K562 (cell line): ENCODE data around the gene BLOC1S4. TPM values are rescaled to one million over a fixed set of nuclear protein-coding genes. Genes with fewer than 3 reads are reported as not detected.

Source experiments
- ATAC-seq: fragments of 200-7000 bp; cut with Tn5 transposase; 3 replicates; pipeline ENCODE4 v1.9.1; 2020; ENCODE audit warnings: moderate library complexity
- BruUV-seq: library from RNA; stranded (reverse); fragments of 400-500 nt; replicated peaks from 2 replicates; lab custom pipeline; 2021; lab: Mats Ljungman, UMichigan
- CTCF ChIA-PET: fragments of 300-600 bp; formaldehyde crosslinking; extraction: SDS; loops from one replicate; lab custom pipeline; 2021; ENCODE audit warnings: low intra/inter-chr PET ratio; lab: Yijun Ruan, JAX
- POLR2A ChIA-PET: fragments of 300-600, 350-650 bp; sonication (Branson Sonifier 250); formaldehyde crosslinking; extraction: SDS; loops from one replicate; lab custom pipeline; 2021; ENCODE audit warnings: antibody characterized with exemption, inconsistent platforms; lab: Yijun Ruan, JAX
- DNase-seq, 4 experiments: peaks; one replicate each; pipeline versions ENCODE4 v3.0.0 to v3.0.0-alpha.2; 2011 to 2018; ENCODE audit warnings: low spot score in 3 of 4, mixed read lengths in 3 of 4; ENCODE audit errors: extremely low read depth in 1 of 4
- FAIRE-seq: peaks from 2 replicates; lab custom pipeline; 2011; peaks lifted over from hg19 to GRCh38; lab: Jason Lieb, UNC
- H2AFZ ChIP-seq: 2 replicates; pipeline ENCODE4 v1.6.0; 2011; ENCODE audit warnings: low read depth, low read length, control low read depth, inconsistent platforms
- H3K27ac ChIP-seq: fragments of 200-600 bp; 3 replicates; pipeline ENCODE4 v1.8.0; 2011; ENCODE audit warnings: low read depth, mild to moderate bottlenecking, control low read depth, inconsistent platforms, low read length, moderate library complexity, mixed read lengths; ENCODE audit errors: extremely low read depth
- H3K27me3 ChIP-seq, 2 experiments: fragments of 300-600 bp in 1 of 2; 2 replicates in 1 of 2; 3 replicates in 1 of 2; pipeline versions ENCODE4 v1.6.0 to v1.8.0; 2011; ENCODE audit warnings: inconsistent platforms in 2 of 2, low read length in 2 of 2, mild to moderate bottlenecking in 1 of 2, mixed read lengths in 1 of 2, moderate library complexity in 1 of 2; ENCODE audit not compliant: control insufficient read depth in 2 of 2, insufficient read depth in 2 of 2
- H3K36me3 ChIP-seq: fragments of 300-600 bp; 3 replicates; pipeline ENCODE4 v1.8.0; 2011; ENCODE audit warnings: mild to moderate bottlenecking, low read length, inconsistent platforms; ENCODE audit not compliant: control insufficient read depth, insufficient read depth
- H3K4me1 ChIP-seq, 2 experiments: fragments of 200-600 bp in 1 of 2; replicated peaks in 1 of 2; 2 replicates in 1 of 2; 3 replicates in 1 of 2; pipeline versions ENCODE4 v1.5.1 to v1.8.0; 2011; ENCODE audit warnings: inconsistent platforms in 2 of 2, low read length in 2 of 2, mild to moderate bottlenecking in 1 of 2, mixed read lengths in 1 of 2, moderate library complexity in 1 of 2; ENCODE audit not compliant: control insufficient read depth in 2 of 2, insufficient read depth in 2 of 2
- H3K4me2 ChIP-seq: 2 replicates; pipeline ENCODE4 v1.6.1; 2011; ENCODE audit warnings: low read length, control low read depth, inconsistent platforms, mixed read lengths; ENCODE audit not compliant: insufficient read depth
- H3K4me3 ChIP-seq: fragments of 200-600 bp; sonication (generic), shearing (Covaris generic); 2 replicates; pipeline ENCODE4 v1.5.1; 2016; ENCODE audit warnings: control low read depth, inconsistent platforms
- H3K79me2 ChIP-seq: fragments of 200-600 bp; 3 replicates; pipeline ENCODE4 v1.8.0; 2011; ENCODE audit warnings: low read length, inconsistent platforms; ENCODE audit not compliant: control insufficient read depth, insufficient read depth
- H3K9ac ChIP-seq, 2 experiments: 2 replicates each; pipeline versions ENCODE4 v1.6.0 to v1.6.1; 2011; ENCODE audit warnings: low read depth in 2 of 2, low read length in 2 of 2, control low read depth in 1 of 2, inconsistent platforms in 1 of 2, mild to moderate bottlenecking in 1 of 2, mixed read lengths in 1 of 2; ENCODE audit not compliant: insufficient read depth in 1 of 2
- H3K9me1 ChIP-seq: one replicate; pipeline ENCODE4 v1.6.0; 2011; ENCODE audit warnings: inconsistent platforms, mild to moderate bottlenecking, low read length, moderate library complexity; ENCODE audit not compliant: control insufficient read depth, insufficient read depth
- H3K9me3 ChIP-seq: replicated peaks from 2 replicates; pipeline ENCODE4 v1.5.1; 2011; ENCODE audit warnings: low read depth, low read length, inconsistent platforms; ENCODE audit not compliant: control insufficient read depth, insufficient read depth
- H4K20me1 ChIP-seq: replicated peaks from 2 replicates; pipeline ENCODE4 v1.6.1; 2011; ENCODE audit warnings: low read length, inconsistent platforms, mixed read lengths; ENCODE audit not compliant: control insufficient read depth, insufficient read depth
- GABPB2 ChIP-seq: fragments of 250-450 bp; sonication (Bioruptor Pico); conservative IDR thresholded peaks from 2 replicates; pipeline ENCODE4 v1.5.1; 2021; ENCODE audit warnings: mild to moderate bottlenecking
- NFATC3 ChIP-seq: fragments of 450-650 bp; IDR thresholded peaks from 2 replicates; pipeline ENCODE4 v1.6.1; 2017; ENCODE audit warnings: mild to moderate bottlenecking
- POLR2AphosphoS5 ChIP-seq: IDR thresholded peaks from 2 replicates; pipeline ENCODE4 v1.6.1; 2011; ENCODE audit warnings: mild to moderate bottlenecking, low read depth, low read length, moderate library complexity; ENCODE audit not compliant: control insufficient read depth, insufficient read depth
- RAD21 ChIP-seq, 2 experiments: fragments of 250-450 bp in 1 of 2; fragments of 450-650 bp in 1 of 2; sonication (Bioruptor Pico) in 1 of 2; formaldehyde crosslinking in 1 of 2; IDR thresholded peaks in 1 of 2; conservative IDR thresholded peaks in 1 of 2; 2 replicates each; pipeline versions ENCODE4 v1.4.0 to v1.8.0; 2020 to 2022; ENCODE audit warnings: mild to moderate bottlenecking in 2 of 2, moderate library complexity in 1 of 2
- RBM15 ChIP-seq: fragments of 200-400 bp; formaldehyde crosslinking; IDR thresholded peaks from 2 replicates; pipeline ENCODE4 v1.6.1; 2018; ENCODE audit warnings: mild to moderate bottlenecking, low read length, moderate library complexity; ENCODE audit not compliant: insufficient read depth
- SNRNP70 ChIP-seq: fragments of 200-400 bp; formaldehyde crosslinking; optimal IDR thresholded peaks from 2 replicates; pipeline ENCODE3; 2017; ENCODE audit warnings: low read depth, low read length
- TAF15 ChIP-seq: fragments of 200-400 bp; formaldehyde crosslinking; IDR thresholded peaks from 2 replicates; pipeline ENCODE4 v1.6.1; 2017; ENCODE audit warnings: mild to moderate bottlenecking, low read depth, low read length, moderate library complexity
- TARDBP ChIP-seq: fragments of 450-650 bp; IDR thresholded peaks from 2 replicates; pipeline ENCODE4 v1.6.1; 2016
- ZNF143 ChIP-seq: sonication (generic); formaldehyde crosslinking; IDR thresholded peaks from 2 replicates; pipeline ENCODE4 v1.9.0; 2022; ENCODE audit warnings: mild to moderate bottlenecking, missing genetic modification reagents
- ZNF212 ChIP-seq: fragments of 450-650 bp; formaldehyde crosslinking; IDR thresholded peaks from 2 replicates; pipeline ENCODE4 v1.4.0; 2020; ENCODE audit warnings: mild to moderate bottlenecking
- ZNF551 ChIP-seq: fragments of 250-450 bp; sonication (Bioruptor Pico); IDR thresholded peaks from 2 replicates; pipeline ENCODE4 v1.5.0; 2021; ENCODE audit warnings: mild to moderate bottlenecking, moderate library complexity
- ZNF79 ChIP-seq: fragments of 250-450 bp; sonication (Bioruptor Pico); IDR thresholded peaks from 2 replicates; pipeline ENCODE4 v1.4.0; 2020; ENCODE audit warnings: low read depth, mild to moderate bottlenecking, moderate library complexity
- WGBS: fragments of 100-300 bp; shearing (Covaris generic); methylation state at CpG from one replicate; pipeline ENCODE4 v1.1.6; 2016; ENCODE audit warnings: low coverage, mixed read lengths; ENCODE audit not compliant: insufficient coverage; ENCODE audit errors: missing lambda C conversion rate; 5-methylcytosine and 5-hydroxymethylcytosine counted together
- in situ Hi-C: fragments of 300-500 bp; cut with MboI; formaldehyde crosslinking; loops from 4 replicates; pipeline ENCODE4 v1.15.0; 2018; ENCODE audit warnings: inconsistent platforms, mixed read lengths
- intact Hi-C: fragments of 100-400 bp; cut with micrococcal nuclease; formaldehyde crosslinking; loops from 2 replicates; pipeline ENCODE4 v1.14.2; 2022
- polyA plus RNA-seq, 8 experiments: library from polyadenylated mRNA; depleted of rRNA in 4 of 8; stranded (reverse) in 5 of 8; unstranded in 3 of 8; fragments of >200 nt; fragmentation: Nextera tagmentation in 2 of 8; fragmentation: Illumina TruSeq in 1 of 8; extraction: Ambion mirVana in 2 of 8; extraction: Trizol in 1 of 8; gene quantifications; 2 replicates each; pipeline versions ENCODE4 v1.2.1 to v1.2.3, GENCODE V29; 2011 to 2014; ENCODE audit warnings: inconsistent platforms in 1 of 8, missing spikeins in 1 of 8
- total RNA-seq, 7 experiments: library from RNA; depleted of rRNA in 6 of 7; stranded (reverse); fragments of >200 nt in 6 of 7; fragmentation: Illumina TruSeq in 2 of 7; extraction: Trizol in 2 of 7; gene quantifications; 2 replicates each; pipeline versions ENCODE4 v1.2.1 to v1.2.3, GENCODE V29; 2011 to 2021; ENCODE audit warnings: low replicate concordance in 1 of 7
- TF ChIP-seq, protein P1 (sequence below): fragments of 450-650 bp; formaldehyde crosslinking; IDR thresholded peaks from 2 replicates; pipeline ENCODE4 v1.4.0; 2022; ENCODE audit warnings: mild to moderate bottlenecking, moderate library complexity
- TF ChIP-seq, protein P2 (sequence below): fragments of 250-450 bp; sonication (Bioruptor Pico); IDR thresholded peaks from 2 replicates; pipeline ENCODE4 v1.8.0; 2021; ENCODE audit warnings: borderline replicate concordance, mild to moderate bottlenecking, moderate library complexity; ENCODE audit not compliant: poor library complexity, severe bottlenecking
- TF ChIP-seq, protein P3 (sequence below), 2 experiments: fragments of 450-650 bp; conservative IDR thresholded peaks; 2 replicates each; pipeline ENCODE4 v1.6.1; 2017; ENCODE audit warnings: mild to moderate bottlenecking in 2 of 2, moderate library complexity in 2 of 2

Gene BLOC1S4
- total and polyA plus RNA-seq, 9 of the 15 experiments (the other 6 are each of a cell fraction or from before 2014, with no cell fraction given) = 3.1 to 31.6 (median 11.2) TPM

DNA sequence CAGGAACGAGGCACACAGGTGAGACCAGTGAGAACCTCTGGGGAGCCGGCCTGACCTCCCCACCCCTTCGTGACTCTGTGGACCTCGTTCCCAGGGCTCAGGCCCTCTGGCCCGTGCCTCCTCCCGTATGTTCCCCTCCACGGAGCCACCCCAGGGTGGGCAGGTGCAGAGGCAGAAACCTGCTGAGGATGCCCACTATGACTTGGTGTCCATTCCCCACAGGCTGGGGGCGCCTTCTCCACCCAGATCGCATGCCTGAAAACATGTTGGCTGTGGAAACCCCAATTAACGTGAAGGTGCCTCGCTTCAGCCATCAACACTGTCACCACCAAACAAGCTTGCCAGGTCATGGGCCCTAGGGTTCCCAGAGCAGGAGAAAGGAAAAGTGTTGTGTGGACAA is 27.0 kb downstream of the BLOC1S4 start (continued):
- TF ChIP-seq SNRNP70 (no peak), GABPB2 (no peak), RBM15 (no peak), ZNF79 (CRISPR knock-in tag) (no peak), ZNF143 (CRISPR knock-in tag) (no peak), RAD21 (CRISPR knock-in tag; conservative IDR thresholded peaks at IDR 0.05 in 1 of 2, IDR thresholded peaks at IDR 0.05 in 1 of 2) (peak in 1 of 2 experiments; percentile 36; a peak in 1 of 4 replicates), TARDBP (no peak), POLR2AphosphoS5 (no peak)
- TF ChIP-seq, protein P1, sequence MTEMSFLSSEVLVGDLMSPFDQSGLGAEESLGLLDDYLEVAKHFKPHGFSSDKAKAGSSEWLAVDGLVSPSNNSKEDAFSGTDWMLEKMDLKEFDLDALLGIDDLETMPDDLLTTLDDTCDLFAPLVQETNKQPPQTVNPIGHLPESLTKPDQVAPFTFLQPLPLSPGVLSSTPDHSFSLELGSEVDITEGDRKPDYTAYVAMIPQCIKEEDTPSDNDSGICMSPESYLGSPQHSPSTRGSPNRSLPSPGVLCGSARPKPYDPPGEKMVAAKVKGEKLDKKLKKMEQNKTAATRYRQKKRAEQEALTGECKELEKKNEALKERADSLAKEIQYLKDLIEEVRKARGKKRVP (CRISPR knock-in tag) = no peak
- TF ChIP-seq, all 486 proteins: peak for 2

DNA sequence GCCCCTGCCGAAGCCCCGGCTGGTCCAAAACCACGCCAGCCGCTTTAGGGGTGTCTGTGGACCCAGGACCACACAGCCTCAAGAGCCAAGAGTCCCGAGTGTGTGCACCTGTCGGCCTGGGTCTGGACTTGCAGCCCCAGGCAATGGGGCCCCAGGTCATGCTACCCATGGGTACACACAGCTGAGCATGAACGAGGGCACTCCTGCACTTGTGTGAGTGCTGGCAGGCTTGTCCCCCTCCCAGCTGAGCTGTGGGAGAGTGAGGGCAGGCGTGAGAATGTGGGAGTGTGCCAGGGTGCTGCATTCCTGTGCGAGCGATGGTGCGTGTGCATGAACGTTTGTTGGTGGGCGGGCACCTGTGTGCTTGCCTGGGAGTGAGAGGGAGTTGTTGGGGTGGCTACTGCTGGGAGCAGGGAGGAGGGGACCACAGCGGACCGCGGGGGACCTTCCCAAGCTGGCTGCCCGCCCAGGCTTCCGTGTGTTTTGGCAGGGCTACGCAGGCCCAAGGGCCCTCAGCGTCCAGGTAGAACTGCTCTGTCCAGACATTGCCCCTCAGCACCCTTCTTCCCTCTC is 30.8 kb downstream of the BLOC1S4 start:
- no peak for TF ChIP-seq ZNF551 (CRISPR knock-in tag)
- TF ChIP-seq TAF15 = no peak
- TF ChIP-seq ZNF212 (CRISPR knock-in tag) = no peak
- TF ChIP-seq, protein P2, sequence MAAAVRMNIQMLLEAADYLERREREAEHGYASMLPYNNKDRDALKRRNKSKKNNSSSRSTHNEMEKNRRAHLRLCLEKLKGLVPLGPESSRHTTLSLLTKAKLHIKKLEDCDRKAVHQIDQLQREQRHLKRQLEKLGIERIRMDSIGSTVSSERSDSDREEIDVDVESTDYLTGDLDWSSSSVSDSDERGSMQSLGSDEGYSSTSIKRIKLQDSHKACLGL = no peak
- TF ChIP-seq, protein P3, sequence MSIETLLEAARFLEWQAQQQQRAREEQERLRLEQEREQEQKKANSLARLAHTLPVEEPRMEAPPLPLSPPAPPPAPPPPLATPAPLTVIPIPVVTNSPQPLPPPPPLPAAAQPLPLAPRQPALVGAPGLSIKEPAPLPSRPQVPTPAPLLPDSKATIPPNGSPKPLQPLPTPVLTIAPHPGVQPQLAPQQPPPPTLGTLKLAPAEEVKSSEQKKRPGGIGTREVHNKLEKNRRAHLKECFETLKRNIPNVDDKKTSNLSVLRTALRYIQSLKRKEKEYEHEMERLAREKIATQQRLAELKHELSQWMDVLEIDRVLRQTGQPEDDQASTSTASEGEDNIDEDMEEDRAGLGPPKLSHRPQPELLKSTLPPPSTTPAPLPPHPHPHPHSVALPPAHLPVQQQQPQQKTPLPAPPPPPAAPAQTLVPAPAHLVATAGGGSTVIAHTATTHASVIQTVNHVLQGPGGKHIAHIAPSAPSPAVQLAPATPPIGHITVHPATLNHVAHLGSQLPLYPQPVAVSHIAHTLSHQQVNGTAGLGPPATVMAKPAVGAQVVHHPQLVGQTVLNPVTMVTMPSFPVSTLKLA (conservative IDR thresholded peaks at IDR 0.05) = no peak
- TF ChIP-seq NFATC3 = no peak
- H3K9ac ChIP-seq = peak overlapping the region in 1 of 2 experiments; percentile 80; a peak in 1 of 4 replicates
- ATAC-seq (no peak), DNase-seq (no peak), FAIRE-seq (no peak)
- ChIA-PET POLR2A (no interaction called here), CTCF (no interaction called here)
- H3K79me2 ChIP-seq = no peaks in the 10 kb centered on the region
- H3K27me3 ChIP-seq = no peaks in the 10 kb centered on the region
- 65% methylated on average over 17 of the region's 20 CpGs for WGBS
- no peak overlapping the region for H3K4me3 ChIP-seq
- peaks cover 22 to 46% of the 10 kb centered on the region in 2 experiments; a peak in 4 of 5 replicates for H3K4me1 ChIP-seq
- peak overlapping the region; percentile 73; the same call in 1 of the 2 replicates for H2AFZ ChIP-seq
- intact Hi-C loops = no loop called here
- no peak overlapping the region for H3K4me2 ChIP-seq
- H3K9me3 ChIP-seq = no peaks in the 10 kb centered on the region
- in situ Hi-C loops = no loop called here
- H3K9me1 ChIP-seq = no peaks in the 10 kb centered on the region
- no peaks in the 10 kb centered on the region for H4K20me1 ChIP-seq
- H3K27ac ChIP-seq = no peak overlapping the region
- H3K36me3 ChIP-seq = no peaks in the 10 kb centered on the region
- BruUV-seq = no TSS peak
